GM18907 (cell line): ENCODE results near the gene GALNT17.

Source experiments
- ATAC-seq: cut with Tn5 transposase; IDR thresholded peaks from one replicate; pipeline ENCODE4 v1.9.1; 2021; ENCODE audit warnings: mild to moderate bottlenecking, moderate library complexity; ENCODE audit not compliant: unreplicated experiment

Gene GALNT17

GRCh38 chr7:71661671-71662224 lies 529.8 kb downstream of the GALNT17 start:
- ATAC-seq: no peak

- no peak for ATAC-seq
Measured at GRCh38 chr7:71665716-71666115, 533.8 kb downstream of the GALNT17 start.

GRCh38 chr7:71668572-71668971 lies 536.6 kb downstream of the GALNT17 start:
- no peak for ATAC-seq

- no peak for ATAC-seq
Measured at GRCh38 chr7:71679480-71679879, 547.5 kb downstream of the GALNT17 start.

GRCh38 chr7:71682181-71682580 lies 550.2 kb downstream of the GALNT17 start:
- no peak for ATAC-seq

- no peak for ATAC-seq
Measured at GRCh38 chr7:71682841-71683781, 551.2 kb downstream of the GALNT17 start.

GRCh38 chr7:71687286-71687685 lies 555.3 kb downstream of the GALNT17 start:
- ATAC-seq: no peak

GRCh38 chr7:71687831-71688599 lies 556.1 kb downstream of the GALNT17 start:
- no peak for ATAC-seq

GRCh38 chr7:71691538-71691937 lies 559.6 kb downstream of the GALNT17 start:
- ATAC-seq: no peak

- ATAC-seq: no peak
Measured at GRCh38 chr7:71694665-71695064, 562.7 kb downstream of the GALNT17 start.

- ATAC-seq: no peak
Measured at GRCh38 chr7:71695186-71695585, 563.2 kb downstream of the GALNT17 start.

- ATAC-seq: no peak
Measured at GRCh38 chr7:71696511-71696910, 564.6 kb downstream of the GALNT17 start.

GRCh38 chr7:71697400-71697799 lies 565.5 kb downstream of the GALNT17 start:
- ATAC-seq: no peak

- no peak for ATAC-seq
Measured at GRCh38 chr7:71705217-71705616, 573.3 kb downstream of the GALNT17 start.

- no peak for ATAC-seq
Measured at GRCh38 chr7:71705901-71706596, 574.1 kb downstream of the GALNT17 start.

- ATAC-seq: no peak
Measured at GRCh38 chr7:71706597-71706975, 574.6 kb downstream of the GALNT17 start.

GRCh38 chr7:71707041-71707440 lies 575.1 kb downstream of the GALNT17 start:
- ATAC-seq: no peak

GRCh38 chr7:71708710-71709109 lies 576.8 kb downstream of the GALNT17 start:
- ATAC-seq: no peak

- ATAC-seq: no peak
Measured at GRCh38 chr7:71710442-71710841, 578.5 kb downstream of the GALNT17 start.

- no peak for ATAC-seq
Measured at GRCh38 chr7:71712653-71713180, 580.8 kb downstream of the GALNT17 start.

- no peak for ATAC-seq
Measured at GRCh38 chr7:71716690-71717089, 584.7 kb downstream of the GALNT17 start.
